GM19467 (cell line): ENCODE measurements around the gene SLC51B.
"Not testable (repeated sequence)": the region's sequence is repeated elsewhere in the genome, so short reads cannot be mapped to it uniquely, and the experiment has no call there.

Experiments used
- ATAC-seq: cut with Tn5 transposase; IDR thresholded peaks from one replicate; pipeline ENCODE4 v1.9.1; 2021; ENCODE audit warnings: mild to moderate bottlenecking, moderate library complexity; ENCODE audit not compliant: unreplicated experiment

SLC51B gene

DNA sequence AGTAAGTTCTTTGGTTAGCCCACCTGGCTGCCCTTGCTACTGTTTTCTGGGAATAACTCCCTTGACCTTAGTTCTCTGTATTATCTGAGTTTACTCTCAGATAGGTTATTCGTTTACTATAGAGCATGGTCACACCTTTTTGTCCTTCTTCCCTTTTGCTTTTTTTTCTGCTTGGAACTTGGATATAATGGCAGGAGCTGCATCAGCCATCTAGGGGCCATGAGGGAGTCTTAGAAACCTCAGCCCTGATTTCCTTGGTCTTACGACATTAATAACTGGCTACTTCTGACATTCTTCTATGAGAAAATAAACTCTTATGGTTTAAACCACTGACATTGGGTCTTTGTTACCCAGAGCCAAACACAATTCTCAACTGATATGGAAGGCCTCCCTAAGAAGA lies 3.4 kb upstream of the SLC51B start:
- no peak for ATAC-seq

DNA sequence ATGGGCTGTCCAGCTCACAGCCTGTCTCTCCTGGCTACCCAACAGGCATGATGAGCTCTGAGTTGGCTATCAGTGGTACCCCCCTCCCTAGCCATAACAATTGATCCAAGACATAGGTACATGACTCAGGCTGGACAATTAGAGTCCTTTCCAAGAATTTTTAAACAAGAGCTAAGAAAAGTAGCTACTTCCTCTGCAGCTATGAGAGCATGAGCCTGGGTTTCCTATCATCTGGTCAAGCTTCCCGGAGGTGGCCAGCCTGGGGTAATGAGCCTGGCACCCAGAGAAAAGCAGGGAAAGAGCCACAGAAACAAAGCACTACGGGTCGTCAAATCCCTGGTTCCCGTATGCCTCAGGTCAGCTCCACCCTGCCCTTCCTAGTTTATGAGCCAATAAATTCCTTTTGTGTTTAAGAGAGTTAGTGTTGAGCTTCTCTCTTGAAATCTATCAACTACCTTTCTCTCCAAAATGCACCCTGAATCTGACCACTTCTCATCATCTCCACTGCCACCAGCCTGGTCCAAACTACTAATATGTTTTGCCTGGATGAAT lies 2.3 kb upstream of the SLC51B start:
- no peak for ATAC-seq

- ATAC-seq = not testable (repeated sequence)
Observed at GRCh38 chr15:65044218-65044617, 969 bp upstream of the SLC51B start.

DNA sequence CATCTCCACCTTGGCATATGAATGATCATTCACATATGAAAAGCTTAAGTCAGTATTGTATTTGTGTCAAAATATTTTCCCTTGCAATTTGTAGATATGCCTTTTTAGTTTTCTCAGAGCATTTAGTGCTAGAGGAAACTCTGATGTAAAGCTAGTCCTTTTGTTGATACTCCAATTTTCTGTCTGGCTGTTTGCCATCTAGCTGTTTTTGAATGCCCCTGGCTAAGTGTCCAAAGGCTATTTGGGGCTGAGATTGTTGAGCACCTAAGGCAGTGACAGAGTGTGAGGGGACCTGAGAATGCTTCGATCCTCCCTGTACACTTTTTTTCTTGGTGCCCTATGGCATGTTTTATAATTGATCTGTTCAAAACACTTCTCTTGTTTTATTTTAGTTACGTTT lies 3.1 kb downstream of the SLC51B start:
- no peak for ATAC-seq

DNA sequence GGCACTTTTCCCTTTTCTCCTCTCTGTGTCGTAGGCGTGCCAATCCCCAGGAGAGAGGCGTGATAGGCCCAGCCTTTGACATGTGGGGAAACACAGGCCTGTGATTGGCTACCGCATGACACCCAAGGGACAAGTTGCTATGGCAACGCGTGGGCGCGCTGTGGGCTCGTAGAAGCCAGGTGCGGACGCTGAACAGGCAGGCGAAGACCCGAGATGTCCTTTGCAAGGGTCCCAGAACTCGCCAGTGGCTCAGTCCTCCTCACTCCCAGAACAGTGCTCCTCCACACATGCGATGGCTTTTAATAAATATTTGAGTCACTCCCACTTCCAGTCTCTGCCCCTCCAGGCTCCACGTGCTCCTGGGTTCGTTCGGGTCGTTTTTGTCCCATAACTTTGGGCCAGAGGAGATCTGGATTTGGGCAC lies 4.2 kb downstream of the SLC51B start:
- peak; percentile 86 for ATAC-seq

GRCh38 chr15:65050270-65050669 lies 5.1 kb downstream of the SLC51B start:
- ATAC-seq = no peak

- ATAC-seq = no peak
Observed at GRCh38 chr15:65051266-65051665, 6.1 kb downstream of the SLC51B start.

GRCh38 chr15:65052956-65053355 lies 7.8 kb downstream of the SLC51B start:
- ATAC-seq = no peak

GRCh38 chr15:65054333-65055200 lies 9.4 kb downstream of the SLC51B start:
- no peak for ATAC-seq

DNA sequence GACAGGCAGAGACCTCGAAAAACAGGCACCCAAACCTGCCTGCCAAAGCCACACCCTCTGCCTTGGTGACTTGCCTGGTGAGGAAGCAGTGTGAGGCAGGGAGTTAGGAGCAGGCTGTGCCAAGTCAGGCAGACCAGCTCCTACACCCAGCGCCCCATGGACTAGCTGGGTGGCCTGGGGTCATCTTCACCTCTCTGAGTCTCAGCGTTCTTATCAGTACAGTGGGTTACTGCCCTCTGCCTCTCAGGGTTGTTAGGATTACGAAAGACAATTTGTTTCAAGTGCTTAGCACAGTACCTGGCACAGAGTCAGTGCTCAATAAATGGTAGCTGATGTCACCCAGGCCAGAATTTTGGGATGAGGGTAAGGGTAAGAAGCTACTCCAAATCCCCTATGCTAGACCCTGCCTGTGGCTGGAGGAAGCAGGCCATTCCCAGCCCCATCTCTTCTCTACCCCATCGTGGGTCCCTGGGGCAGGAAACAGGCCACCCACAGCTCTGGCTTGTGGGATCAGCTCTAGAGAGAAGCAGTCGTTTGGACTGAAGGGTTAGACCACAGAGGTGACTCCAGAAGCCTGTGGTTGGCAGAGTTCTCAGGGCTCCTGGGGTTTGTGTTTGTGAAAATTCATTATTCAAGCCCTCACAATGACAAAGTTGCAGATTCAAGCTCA lies 10.1 kb downstream of the SLC51B start:
- ATAC-seq = no peak

GRCh38 chr15:65056106-65056505 lies 10.9 kb downstream of the SLC51B start:
- no peak for ATAC-seq

DNA sequence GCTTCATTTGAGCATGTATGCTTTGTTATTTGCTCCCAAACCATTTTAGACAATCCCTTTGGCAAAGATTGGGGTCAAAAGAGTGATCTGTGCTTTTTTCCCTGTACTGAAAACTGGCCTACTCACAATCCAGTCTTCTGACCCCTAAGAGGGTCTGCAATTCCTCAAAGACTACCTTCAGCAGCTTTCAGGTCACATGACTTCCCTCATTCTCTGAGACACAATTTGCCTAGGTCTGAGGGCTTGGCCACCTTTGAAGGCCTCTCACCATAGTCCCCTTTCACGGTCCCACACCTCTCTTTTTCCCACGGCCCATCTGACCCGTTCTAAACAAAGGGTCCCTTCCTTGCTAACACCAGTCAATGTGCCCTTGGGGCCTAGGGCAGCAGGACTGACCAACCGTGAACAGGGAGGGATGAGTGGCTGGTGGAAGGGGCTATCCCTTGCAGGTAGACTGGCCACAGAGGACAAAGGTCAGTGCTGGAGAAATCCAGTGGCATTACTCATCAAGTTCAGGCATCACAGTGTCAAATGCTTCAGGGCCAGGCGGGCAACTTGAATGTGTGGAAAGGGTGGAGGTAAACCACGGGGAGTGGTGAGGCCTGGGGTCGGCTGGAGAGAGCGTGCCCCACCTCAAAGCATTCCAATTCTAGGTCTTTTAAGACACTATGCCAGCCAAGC lies 11.8 kb downstream of the SLC51B start:
- ATAC-seq = no peak

DNA sequence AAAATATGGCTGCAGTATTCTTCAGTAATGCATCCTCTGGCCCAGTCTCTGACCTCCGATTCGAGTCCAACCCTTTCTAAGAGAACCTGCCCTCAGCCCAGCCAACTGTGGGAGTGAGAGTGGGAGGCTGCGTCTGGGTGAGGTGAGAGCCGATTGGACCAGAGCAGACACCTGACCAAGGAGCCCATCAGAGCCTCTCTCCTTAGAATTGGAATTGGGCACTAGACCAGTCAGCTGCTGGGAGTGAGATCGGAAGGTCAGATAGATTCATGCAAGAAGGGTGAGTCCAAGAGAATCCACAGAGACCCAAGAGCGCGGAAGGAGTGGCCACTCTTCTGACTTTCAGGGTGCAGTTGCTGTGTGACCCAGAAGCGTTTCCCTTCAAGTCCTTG lies 12.4 kb downstream of the SLC51B start:
- ATAC-seq = no peak

DNA sequence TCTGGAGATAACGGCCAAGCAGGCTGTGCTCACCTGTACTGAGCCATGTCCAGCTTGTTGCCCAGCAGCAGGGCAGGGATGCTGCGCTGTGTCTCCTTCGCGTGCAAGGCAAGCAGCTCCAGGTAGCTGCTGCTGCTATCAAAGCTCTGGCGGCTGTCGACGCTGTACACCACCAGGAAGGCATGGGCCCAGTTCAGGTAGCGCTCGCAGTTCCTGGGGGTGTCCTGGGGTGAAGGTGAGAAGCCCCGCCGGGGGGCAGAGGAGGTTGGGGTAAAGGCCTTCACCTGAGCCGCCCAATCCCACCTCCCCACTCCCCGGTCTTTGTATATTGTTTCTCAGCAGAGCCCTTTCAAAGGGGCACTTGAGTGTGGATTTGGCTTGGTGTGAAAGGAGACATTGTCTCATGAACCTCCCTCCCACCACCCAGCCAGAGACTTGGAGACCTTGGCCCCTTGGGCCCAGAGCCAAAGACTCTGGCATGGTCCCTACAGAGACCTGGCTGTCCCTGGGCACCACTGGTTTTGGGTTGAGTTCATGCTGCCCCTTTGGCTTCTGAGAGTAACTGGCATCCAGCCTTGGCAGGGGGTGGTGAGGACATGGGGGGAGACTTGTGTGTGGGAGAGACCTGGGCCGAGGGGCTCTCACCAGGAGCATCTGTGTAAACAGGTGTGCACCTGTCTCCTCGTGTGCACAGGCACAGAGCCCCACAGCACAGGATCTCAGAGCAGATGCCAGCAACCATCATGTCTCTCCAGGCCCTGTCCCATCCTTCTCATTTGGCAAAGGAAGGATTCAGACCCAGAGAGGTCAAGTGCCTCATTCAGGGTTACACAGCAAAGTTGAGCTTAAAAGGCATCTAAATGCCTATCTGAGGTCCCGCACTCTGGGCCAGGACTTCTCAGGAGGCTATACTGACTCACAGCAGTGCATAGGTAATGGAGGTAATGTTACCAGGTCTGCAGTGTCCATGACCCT lies 13.5 kb downstream of the SLC51B start:
- no peak for ATAC-seq

DNA sequence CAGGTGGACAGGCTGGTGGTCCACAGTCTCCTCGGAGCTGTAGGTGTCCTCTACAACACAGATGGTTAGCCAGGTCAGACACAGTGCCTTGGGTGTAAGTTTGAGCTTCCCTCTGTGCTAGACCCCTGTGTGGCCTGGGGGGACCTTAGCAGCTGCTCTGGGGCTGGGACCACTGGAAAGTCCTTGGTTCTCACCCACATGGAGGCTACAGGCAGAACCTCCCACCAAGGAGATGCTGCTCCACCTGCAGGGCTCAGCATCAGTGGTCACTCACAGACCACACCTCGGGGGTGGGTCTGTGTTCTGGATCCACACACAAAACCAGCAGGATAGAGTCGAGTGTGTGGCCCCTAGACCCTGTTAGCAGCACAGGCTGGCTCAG lies 14.2 kb downstream of the SLC51B start:
- no peak for ATAC-seq

DNA sequence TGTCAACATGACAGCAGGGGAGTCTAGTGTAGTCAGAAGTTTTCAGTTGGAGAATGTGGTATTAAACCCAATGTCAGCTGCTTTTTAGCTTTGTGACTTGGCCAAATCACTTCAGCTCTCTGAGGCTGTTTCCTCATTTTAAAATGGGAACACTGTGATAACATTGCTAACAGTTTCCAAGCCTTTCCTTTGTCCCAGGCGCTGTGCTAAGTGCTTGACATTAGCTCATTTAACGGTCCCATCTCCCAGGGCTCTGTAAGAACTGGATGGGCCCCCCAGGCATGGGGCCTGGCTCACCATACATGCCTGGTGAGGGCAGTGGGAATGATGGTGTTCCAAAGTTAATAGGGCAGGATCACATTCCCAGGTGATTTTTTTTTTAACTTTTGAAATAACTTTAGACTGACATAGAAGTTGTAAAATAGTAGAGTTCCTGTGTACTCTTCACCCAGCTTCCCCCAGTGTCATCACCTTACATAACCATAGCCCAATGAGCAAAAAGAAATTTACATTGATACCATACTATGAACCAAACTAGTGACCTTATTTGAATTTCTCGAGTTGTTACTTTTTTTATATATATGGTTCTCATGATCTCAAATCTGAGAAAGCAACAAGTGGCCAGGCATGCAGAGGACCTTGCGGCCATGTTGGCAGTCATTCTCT lies 14.9 kb downstream of the SLC51B start:
- no peak for ATAC-seq

DNA sequence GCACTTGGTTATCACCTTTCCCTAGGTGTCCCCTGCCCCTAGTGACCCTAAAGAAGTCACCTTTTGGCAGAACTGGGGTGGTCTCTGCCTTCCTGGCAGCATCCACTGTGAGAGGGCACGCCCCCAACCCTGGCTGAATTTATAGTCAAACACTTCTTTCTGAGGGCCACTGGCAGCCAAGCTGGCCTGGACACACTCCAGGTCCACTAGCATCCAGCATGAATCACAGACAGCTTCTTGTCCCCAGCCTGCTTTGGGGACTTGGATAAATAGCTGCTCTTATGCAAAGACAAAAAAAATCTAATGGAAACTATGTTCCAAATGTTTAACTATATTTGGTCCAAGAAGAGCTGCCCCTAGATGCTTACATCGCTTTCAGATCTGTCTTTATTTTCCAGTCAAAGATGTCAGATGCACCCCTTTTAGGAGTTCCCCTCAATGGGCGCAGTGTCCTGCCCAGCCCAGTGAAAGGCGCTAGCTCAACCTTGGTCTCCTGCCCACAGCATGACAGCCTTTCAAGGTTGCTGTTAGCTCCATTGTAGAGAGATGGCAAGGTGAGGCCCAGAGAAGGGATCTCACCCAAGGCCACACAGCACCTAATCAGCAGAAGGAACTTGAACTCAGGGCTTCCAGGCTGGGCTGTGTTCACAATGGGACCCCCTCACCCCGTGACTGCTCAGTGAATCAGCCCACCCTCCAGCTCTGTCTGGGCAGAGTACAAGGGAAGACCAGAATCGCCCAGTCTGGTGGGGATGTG lies 15.6 kb downstream of the SLC51B start:
- no peak for ATAC-seq

- no peak for ATAC-seq
Observed at GRCh38 chr15:65062061-65062460, 16.9 kb downstream of the SLC51B start.

GRCh38 chr15:65062726-65063125 lies 17.5 kb downstream of the SLC51B start:
- no peak for ATAC-seq
